Adrenal gland (tissue), 12 donors: ENCODE data around the gene HMCES. TPM values are rescaled to one million over a fixed set of nuclear protein-coding genes. Genes with fewer than 3 reads are reported as not detected.

Source experiments
- DNase-seq, 7 donors: peaks; one replicate each; pipeline ENCODE4 v3.0.0-alpha.2; 2019 to 2020
- H3K27ac ChIP-seq, 5 donors: fragments of 200-600 bp; sonication (generic) in 4 of 5; 1 replicate in 3 of 5; 2 replicates in 2 of 5; pipeline versions ENCODE4 v1.5.1 to v1.8.0; 2016 to 2020; ENCODE audit warnings: mild to moderate bottlenecking in 1 of 5
- H3K27me3 ChIP-seq: fragments of 200-600 bp; 2 replicates; pipeline ENCODE4 v1.8.0; 2021
- H3K36me3 ChIP-seq, 2 donors: fragments of 200-600 bp; replicated peaks in 1 of 2; 1 replicate in 1 of 2; 2 replicates in 1 of 2; pipeline versions ENCODE4 v1.5.1 to v1.8.0; 2018 to 2022
- H3K4me1 ChIP-seq, 2 donors: fragments of 200-600 bp; replicated peaks in 1 of 2; 1 replicate in 1 of 2; 2 replicates in 1 of 2; pipeline versions ENCODE4 v1.5.1 to v1.8.0; 2018 to 2021
- H3K4me3 ChIP-seq, 4 donors: fragments of 200-600 bp; sonication (generic) in 3 of 4; one replicate each; pipeline ENCODE4 v1.5.1; 2016 to 2018
- H3K9me3 ChIP-seq, 3 donors: fragments of 200-600 bp; sonication (generic) in 1 of 3; replicated peaks in 1 of 3; 1 replicate in 2 of 3; 2 replicates in 1 of 3; pipeline versions ENCODE4 v1.5.1 to v1.8.0; 2016 to 2021
- CTCF ChIP-seq, 6 experiments: fragments of 450-650 bp in 4 of 6; fragments of 200-600 bp in 2 of 6; sonication (generic) in 1 of 6; IDR thresholded peaks; 1 replicate in 5 of 6; 2 replicates in 1 of 6; pipeline versions ENCODE4 v1.5.1 to v1.8.0; 2016 to 2021; ENCODE audit warnings: antibody characterized with exemption in 6 of 6, mild to moderate bottlenecking in 2 of 6, moderate library complexity in 1 of 6
- POLR2A ChIP-seq, 2 donors: fragments of 450-650 bp; IDR thresholded peaks; one replicate each; pipeline ENCODE4 v1.6.1; 2017; ENCODE audit warnings: antibody characterized with exemption in 2 of 2, mild to moderate bottlenecking in 2 of 2, moderate library complexity in 1 of 2
- WGBS, 4 donors: extraction: QIAGEN DNeasy Blood & Tissue Kit in 2 of 4; methylation state at CpG; one replicate each; pipeline versions ENCODE4 v1.1.5 to v1.1.7; 2013 to 2017; 5-methylcytosine and 5-hydroxymethylcytosine counted together
- intact Hi-C, 2 donors: fragments of 100-400 bp; cut with DNase I; formaldehyde crosslinking; loops; one replicate each; pipeline versions ENCODE4 v1.14.1 to v1.15.0; 2022 to 2023
- polyA plus RNA-seq, 3 donors: library from polyadenylated mRNA; stranded (reverse); fragments of 200-250 nt in 2 of 3; fragments of 350-450 nt in 1 of 3; fragmentation: Illumina TruSeq in 1 of 3; extraction: RNeasy Lipid Tissue Mini Kit (QIAGEN cat#74804) in 1 of 3; gene quantifications; one replicate each; pipeline ENCODE4 v1.2.3, GENCODE V29; 2013 to 2014
- total RNA-seq, 9 donors: library from RNA; depleted of rRNA in 4 of 9; stranded (reverse); fragments of >200 nt in 4 of 9; fragments of 120-200 nt in 1 of 9; fragmentation: NEBNext Ultra II Directional in 1 of 9; extraction: Animal tissue kit (Norgen Biotek cat#: 25700) in 1 of 9; gene quantifications; one replicate each; pipeline versions ENCODE4 v1.1.0 to v1.2.4, GENCODE V29; 2013 to 2023
- donor health status: healthy with polysubstance abuse.
- donor health status: Bipolar disorder and iron deficiency.
- donor health status: DM: yes; HTN: yes; CAD: no.
- donor health status: DM: no; HTN: no; CAD: no.
- donor health status: DM: no; HTN: no; CAD: no.
- donor health status: DM: yes; HTN: yes; CAD: no.

The HMCES gene
- total and polyA plus RNA-seq, 12 donors: 16.0 to 39.7 (median 23.7) TPM

GRCh38 chr3:129238945-129239705 is 39.5 kb upstream of the HMCES start:
- DNase-seq: peak in 2 of 7 donors; percentile 17 to 33
- no peaks in the 10 kb centered on the region for H3K36me3 ChIP-seq
- TF ChIP-seq POLR2A (IDR thresholded peaks at IDR 0.05) (no peak), CTCF (IDR thresholded peaks at IDR 0.05) (peak in 2 of 6 experiments; percentile 6 to 9)
- WGBS, 4 donors: 63 to 72% (median 68%) methylated on average over 8 of the region's 8 CpGs
- no peaks in the 10 kb centered on the region for H3K9me3 ChIP-seq
- intact Hi-C loops: no loop called here
- H3K27me3 ChIP-seq: no peaks in the 10 kb centered on the region
- H3K4me1 ChIP-seq: no peaks in the 10 kb centered on the region
- H3K4me3 ChIP-seq: no peak overlapping the region
- H3K27ac ChIP-seq: peak overlapping the region in 1 of 5 donors; percentile 46

GRCh38 chr3:129239991-129240390 is 38.7 kb upstream of the HMCES start:
- 65 to 80% (median 73%) methylated on average over 6 of the region's 6 CpGs for WGBS, 4 donors

GRCh38 chr3:129240436-129240835 is 38.2 kb upstream of the HMCES start:
- 55 to 62% (median 56%) methylated on average over 1 to 3 of the region's 3 CpGs for WGBS, 4 donors
- no peak overlapping the region for H3K27ac ChIP-seq
- intact Hi-C loops: loop anchor here in 1 of 2 donors (10.0 kb wide), 2 partner anchors 186 to 266 kb away; no protein-coding TSS in a partner anchor
- no peak overlapping the region for H3K4me3 ChIP-seq
- H3K9me3 ChIP-seq: no peaks in the 10 kb centered on the region
- no peaks in the 10 kb centered on the region for H3K27me3 ChIP-seq
- H3K4me1 ChIP-seq: peaks cover 4 to 5% of the 10 kb centered on the region in 2 donors
- TF ChIP-seq CTCF (IDR thresholded peaks at IDR 0.05) (no peak), POLR2A (IDR thresholded peaks at IDR 0.05) (no peak)
- no peak for DNase-seq
- H3K36me3 ChIP-seq: no peaks in the 10 kb centered on the region

More at GRCh38 chr3:129239991-129240390, 38.7 kb upstream of the HMCES start:
- Histone ChIP-seq H3K36me3 (no peaks in the 10 kb centered on the region), H3K4me1 (peaks cover 0 to under 1% of the 10 kb centered on the region in 2 donors), H3K9me3 (no peaks in the 10 kb centered on the region), H3K4me3 (no peak overlapping the region), H3K27me3 (no peaks in the 10 kb centered on the region), H3K27ac (no peak overlapping the region)
- no peak for DNase-seq
- intact Hi-C loops: loop anchor here in 1 of 2 donors (10.0 kb wide), 2 partner anchors 185 to 265 kb away; no protein-coding TSS in a partner anchor
- TF ChIP-seq POLR2A (IDR thresholded peaks at IDR 0.05) (no peak), CTCF (IDR thresholded peaks at IDR 0.05) (no peak)

GRCh38 chr3:129245141-129245540 is 33.5 kb upstream of the HMCES start:
- TF ChIP-seq CTCF (IDR thresholded peaks at IDR 0.05) (no peak), POLR2A (IDR thresholded peaks at IDR 0.05) (no peak)
- Histone ChIP-seq H3K27me3 (no peaks in the 10 kb centered on the region), H3K4me1 (peaks cover 14 to 25% of the 10 kb centered on the region in 2 donors), H3K9me3 (no peaks in the 10 kb centered on the region), H3K27ac (peak overlapping the region in 3 of 5 donors; percentile 52 to 79 (median 63)), H3K4me3 (peak overlapping the region in 1 of 4 donors; percentile 21), H3K36me3 (no peaks in the 10 kb centered on the region)
- intact Hi-C loops: loop anchor here in 1 of 2 donors (5.0 to 10.0 kb wide), 3 partner anchors 63 to 270 kb away; partner anchors contain the start of gene CNBP
- 66 to 73% (median 69%) methylated on average over 5 of the region's 5 CpGs for WGBS, 4 donors
- DNase-seq: no peak
